ENCODE measurements around the gene RALGAPA2. TPM values are rescaled to one million over a fixed set of nuclear protein-coding genes. Genes with fewer than 3 reads are reported as not detected.

Gene RALGAPA2
- total RNA-seq, 1 experiment from 2014 or later = 18.2 TPM

DNA sequence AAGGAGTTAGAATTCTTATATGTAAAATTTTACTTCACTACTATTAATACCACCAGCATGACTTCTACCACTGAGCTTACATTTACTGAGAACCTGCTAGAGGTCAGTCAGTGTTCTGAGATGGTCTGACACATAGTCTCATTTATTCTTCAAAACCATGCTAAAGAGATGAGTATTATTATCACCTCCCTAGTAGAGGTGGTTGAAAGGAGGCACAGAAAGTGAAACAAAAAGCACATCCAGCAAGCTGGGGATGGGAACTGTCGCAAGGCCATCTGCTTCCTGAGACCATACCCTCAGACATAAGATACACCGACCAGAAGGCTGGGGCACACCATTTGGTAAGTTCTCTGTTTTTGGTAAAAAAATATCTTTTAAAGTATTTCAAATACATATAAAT lies 206.9 kb downstream of the RALGAPA2 start:
- DNase-seq (ENCODE audit: low spot score) = no peak
- Mint-ChIP-seq H3K4me1 (peaks cover 11% of the 10 kb centered on the region), H3K27me3 (ENCODE audit: low read depth) (no peaks in the 10 kb centered on the region), H3K4me3 (no peak overlapping the region), H3K27ac (no peak overlapping the region), H3K9me3 (no peaks in the 10 kb centered on the region), H3K36me3 (peaks cover 14% of the 10 kb centered on the region)
- POLR2A ChIA-PET = no interaction called here
- CTCF ChIA-PET = no interaction called here
- ATAC-seq = no peak
- TF ChIP-seq SP1 (CRISPR knock-in tag; conservative IDR thresholded peaks at IDR 0.05) (no peak), ZNF138 (CRISPR knock-in tag; conservative IDR thresholded peaks at IDR 0.05) (no peak), OVOL2 (CRISPR knock-in tag; IDR thresholded peaks at IDR 0.05; ENCODE audit: borderline replicate concordance) (no peak), SMAD4 (CRISPR knock-in tag; IDR thresholded peaks at IDR 0.05) (no peak), NFE2L1 (CRISPR knock-in tag; IDR thresholded peaks at IDR 0.05) (no peak), ZNF121 (CRISPR knock-in tag; IDR thresholded peaks at IDR 0.05) (no peak), ZNF219 (CRISPR knock-in tag; IDR thresholded peaks at IDR 0.05; ENCODE audit: borderline replicate concordance) (no peak)
- TF ChIP-seq, protein P1, sequence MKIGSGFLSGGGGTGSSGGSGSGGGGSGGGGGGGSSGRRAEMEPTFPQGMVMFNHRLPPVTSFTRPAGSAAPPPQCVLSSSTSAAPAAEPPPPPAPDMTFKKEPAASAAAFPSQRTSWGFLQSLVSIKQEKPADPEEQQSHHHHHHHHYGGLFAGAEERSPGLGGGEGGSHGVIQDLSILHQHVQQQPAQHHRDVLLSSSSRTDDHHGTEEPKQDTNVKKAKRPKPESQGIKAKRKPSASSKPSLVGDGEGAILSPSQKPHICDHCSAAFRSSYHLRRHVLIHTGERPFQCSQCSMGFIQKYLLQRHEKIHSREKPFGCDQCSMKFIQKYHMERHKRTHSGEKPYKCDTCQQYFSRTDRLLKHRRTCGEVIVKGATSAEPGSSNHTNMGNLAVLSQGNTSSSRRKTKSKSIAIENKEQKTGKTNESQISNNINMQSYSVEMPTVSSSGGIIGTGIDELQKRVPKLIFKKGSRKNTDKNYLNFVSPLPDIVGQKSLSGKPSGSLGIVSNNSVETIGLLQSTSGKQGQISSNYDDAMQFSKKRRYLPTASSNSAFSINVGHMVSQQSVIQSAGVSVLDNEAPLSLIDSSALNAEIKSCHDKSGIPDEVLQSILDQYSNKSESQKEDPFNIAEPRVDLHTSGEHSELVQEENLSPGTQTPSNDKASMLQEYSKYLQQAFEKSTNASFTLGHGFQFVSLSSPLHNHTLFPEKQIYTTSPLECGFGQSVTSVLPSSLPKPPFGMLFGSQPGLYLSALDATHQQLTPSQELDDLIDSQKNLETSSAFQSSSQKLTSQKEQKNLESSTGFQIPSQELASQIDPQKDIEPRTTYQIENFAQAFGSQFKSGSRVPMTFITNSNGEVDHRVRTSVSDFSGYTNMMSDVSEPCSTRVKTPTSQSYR (CRISPR knock-in tag; IDR thresholded peaks at IDR 0.05) = no peak
- TF ChIP-seq, protein P2, sequence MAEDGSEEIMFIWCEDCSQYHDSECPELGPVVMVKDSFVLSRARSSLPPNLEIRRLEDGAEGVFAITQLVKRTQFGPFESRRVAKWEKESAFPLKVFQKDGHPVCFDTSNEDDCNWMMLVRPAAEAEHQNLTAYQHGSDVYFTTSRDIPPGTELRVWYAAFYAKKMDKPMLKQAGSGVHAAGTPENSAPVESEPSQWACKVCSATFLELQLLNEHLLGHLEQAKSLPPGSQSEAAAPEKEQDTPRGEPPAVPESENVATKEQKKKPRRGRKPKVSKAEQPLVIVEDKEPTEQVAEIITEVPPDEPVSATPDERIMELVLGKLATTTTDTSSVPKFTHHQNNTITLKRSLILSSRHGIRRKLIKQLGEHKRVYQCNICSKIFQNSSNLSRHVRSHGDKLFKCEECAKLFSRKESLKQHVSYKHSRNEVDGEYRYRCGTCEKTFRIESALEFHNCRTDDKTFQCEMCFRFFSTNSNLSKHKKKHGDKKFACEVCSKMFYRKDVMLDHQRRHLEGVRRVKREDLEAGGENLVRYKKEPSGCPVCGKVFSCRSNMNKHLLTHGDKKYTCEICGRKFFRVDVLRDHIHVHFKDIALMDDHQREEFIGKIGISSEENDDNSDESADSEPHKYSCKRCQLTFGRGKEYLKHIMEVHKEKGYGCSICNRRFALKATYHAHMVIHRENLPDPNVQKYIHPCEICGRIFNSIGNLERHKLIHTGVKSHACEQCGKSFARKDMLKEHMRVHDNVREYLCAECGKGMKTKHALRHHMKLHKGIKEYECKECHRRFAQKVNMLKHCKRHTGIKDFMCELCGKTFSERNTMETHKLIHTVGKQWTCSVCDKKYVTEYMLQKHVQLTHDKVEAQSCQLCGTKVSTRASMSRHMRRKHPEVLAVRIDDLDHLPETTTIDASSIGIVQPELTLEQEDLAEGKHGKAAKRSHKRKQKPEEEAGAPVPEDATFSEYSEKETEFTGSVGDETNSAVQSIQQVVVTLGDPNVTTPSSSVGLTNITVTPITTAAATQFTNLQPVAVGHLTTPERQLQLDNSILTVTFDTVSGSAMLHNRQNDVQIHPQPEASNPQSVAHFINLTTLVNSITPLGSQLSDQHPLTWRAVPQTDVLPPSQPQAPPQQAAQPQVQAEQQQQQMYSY (CRISPR knock-in tag; IDR thresholded peaks at IDR 0.05) = no peak
- TF ChIP-seq, protein P3, sequence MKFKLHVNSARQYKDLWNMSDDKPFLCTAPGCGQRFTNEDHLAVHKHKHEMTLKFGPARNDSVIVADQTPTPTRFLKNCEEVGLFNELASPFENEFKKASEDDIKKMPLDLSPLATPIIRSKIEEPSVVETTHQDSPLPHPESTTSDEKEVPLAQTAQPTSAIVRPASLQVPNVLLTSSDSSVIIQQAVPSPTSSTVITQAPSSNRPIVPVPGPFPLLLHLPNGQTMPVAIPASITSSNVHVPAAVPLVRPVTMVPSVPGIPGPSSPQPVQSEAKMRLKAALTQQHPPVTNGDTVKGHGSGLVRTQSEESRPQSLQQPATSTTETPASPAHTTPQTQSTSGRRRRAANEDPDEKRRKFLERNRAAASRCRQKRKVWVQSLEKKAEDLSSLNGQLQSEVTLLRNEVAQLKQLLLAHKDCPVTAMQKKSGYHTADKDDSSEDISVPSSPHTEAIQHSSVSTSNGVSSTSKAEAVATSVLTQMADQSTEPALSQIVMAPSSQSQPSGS (CRISPR knock-in tag; IDR thresholded peaks at IDR 0.05; ENCODE audit: borderline replicate concordance, low read depth) = no peak
- TF ChIP-seq, protein P4, sequence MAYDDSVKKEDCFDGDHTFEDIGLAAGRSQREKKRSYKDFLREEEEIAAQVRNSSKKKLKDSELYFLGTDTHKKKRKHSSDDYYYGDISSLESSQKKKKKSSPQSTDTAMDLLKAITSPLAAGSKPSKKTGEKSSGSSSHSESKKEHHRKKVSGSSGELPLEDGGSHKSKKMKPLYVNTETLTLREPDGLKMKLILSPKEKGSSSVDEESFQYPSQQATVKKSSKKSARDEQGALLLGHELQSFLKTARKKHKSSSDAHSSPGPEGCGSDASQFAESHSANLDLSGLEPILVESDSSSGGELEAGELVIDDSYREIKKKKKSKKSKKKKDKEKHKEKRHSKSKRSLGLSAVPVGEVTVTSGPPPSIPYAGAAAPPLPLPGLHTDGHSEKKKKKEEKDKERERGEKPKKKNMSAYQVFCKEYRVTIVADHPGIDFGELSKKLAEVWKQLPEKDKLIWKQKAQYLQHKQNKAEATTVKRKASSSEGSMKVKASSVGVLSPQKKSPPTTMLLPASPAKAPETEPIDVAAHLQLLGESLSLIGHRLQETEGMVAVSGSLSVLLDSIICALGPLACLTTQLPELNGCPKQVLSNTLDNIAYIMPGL (CRISPR knock-in tag; IDR thresholded peaks at IDR 0.05) = no peak
- TF ChIP-seq, protein P5, sequence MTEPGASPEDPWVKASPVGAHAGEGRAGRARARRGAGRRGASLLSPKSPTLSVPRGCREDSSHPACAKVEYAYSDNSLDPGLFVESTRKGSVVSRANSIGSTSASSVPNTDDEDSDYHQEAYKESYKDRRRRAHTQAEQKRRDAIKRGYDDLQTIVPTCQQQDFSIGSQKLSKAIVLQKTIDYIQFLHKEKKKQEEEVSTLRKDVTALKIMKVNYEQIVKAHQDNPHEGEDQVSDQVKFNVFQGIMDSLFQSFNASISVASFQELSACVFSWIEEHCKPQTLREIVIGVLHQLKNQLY (CRISPR knock-in tag; IDR thresholded peaks at IDR 0.05) = no peak
- TF ChIP-seq, protein P6, sequence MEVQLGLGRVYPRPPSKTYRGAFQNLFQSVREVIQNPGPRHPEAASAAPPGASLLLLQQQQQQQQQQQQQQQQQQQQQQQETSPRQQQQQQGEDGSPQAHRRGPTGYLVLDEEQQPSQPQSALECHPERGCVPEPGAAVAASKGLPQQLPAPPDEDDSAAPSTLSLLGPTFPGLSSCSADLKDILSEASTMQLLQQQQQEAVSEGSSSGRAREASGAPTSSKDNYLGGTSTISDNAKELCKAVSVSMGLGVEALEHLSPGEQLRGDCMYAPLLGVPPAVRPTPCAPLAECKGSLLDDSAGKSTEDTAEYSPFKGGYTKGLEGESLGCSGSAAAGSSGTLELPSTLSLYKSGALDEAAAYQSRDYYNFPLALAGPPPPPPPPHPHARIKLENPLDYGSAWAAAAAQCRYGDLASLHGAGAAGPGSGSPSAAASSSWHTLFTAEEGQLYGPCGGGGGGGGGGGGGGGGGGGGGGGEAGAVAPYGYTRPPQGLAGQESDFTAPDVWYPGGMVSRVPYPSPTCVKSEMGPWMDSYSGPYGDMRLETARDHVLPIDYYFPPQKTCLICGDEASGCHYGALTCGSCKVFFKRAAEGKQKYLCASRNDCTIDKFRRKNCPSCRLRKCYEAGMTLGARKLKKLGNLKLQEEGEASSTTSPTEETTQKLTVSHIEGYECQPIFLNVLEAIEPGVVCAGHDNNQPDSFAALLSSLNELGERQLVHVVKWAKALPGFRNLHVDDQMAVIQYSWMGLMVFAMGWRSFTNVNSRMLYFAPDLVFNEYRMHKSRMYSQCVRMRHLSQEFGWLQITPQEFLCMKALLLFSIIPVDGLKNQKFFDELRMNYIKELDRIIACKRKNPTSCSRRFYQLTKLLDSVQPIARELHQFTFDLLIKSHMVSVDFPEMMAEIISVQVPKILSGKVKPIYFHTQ (CRISPR knock-in tag; IDR thresholded peaks at IDR 0.05) = no peak
- TF ChIP-seq, protein P7, sequence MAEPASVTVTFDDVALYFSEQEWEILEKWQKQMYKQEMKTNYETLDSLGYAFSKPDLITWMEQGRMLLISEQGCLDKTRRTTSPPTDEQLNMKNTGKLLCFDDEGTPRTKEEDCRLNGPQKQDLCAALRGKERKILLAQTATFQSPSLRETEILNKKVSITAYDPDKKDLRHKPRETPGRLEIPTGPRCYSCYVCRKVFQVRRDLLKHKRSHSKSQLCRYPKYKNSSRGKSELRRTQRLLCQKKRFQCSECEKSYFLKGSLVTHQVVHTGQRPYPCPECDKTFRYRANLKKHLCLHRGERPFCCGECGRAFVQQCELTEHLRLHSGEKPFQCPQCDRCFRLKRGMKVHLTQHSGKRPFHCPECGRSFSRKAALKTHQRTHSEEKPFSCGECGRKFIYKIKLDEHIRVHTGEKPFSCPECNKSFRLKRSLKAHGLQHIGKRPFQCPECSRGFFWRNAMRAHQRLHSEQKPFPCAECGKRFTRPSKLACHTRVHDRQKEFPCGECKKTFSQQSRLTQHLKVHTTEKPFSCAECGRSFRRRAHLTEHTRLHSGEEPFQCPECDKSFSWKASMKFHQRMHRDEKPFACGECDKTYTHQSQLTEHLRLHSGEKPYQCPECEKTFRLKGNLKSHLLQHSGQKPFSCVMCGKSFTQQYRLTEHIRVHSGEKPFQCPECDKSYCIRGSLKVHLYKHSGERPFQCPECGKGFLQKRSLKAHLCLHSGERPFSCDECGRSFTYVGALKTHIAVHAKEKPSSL (CRISPR knock-in tag; conservative IDR thresholded peaks at IDR 0.05) = no peak
- TF ChIP-seq, protein P8, sequence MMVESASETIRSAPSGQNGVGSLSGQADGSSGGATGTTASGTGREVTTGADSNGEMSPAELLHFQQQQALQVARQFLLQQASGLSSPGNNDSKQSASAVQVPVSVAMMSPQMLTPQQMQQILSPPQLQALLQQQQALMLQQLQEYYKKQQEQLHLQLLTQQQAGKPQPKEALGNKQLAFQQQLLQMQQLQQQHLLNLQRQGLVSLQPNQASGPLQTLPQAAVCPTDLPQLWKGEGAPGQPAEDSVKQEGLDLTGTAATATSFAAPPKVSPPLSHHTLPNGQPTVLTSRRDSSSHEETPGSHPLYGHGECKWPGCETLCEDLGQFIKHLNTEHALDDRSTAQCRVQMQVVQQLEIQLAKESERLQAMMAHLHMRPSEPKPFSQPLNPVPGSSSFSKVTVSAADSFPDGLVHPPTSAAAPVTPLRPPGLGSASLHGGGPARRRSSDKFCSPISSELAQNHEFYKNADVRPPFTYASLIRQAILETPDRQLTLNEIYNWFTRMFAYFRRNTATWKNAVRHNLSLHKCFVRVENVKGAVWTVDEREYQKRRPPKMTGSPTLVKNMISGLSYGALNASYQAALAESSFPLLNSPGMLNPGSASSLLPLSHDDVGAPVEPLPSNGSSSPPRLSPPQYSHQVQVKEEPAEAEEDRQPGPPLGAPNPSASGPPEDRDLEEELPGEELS (CRISPR knock-in tag; IDR thresholded peaks at IDR 0.05) = no peak
- TF ChIP-seq, protein P9, sequence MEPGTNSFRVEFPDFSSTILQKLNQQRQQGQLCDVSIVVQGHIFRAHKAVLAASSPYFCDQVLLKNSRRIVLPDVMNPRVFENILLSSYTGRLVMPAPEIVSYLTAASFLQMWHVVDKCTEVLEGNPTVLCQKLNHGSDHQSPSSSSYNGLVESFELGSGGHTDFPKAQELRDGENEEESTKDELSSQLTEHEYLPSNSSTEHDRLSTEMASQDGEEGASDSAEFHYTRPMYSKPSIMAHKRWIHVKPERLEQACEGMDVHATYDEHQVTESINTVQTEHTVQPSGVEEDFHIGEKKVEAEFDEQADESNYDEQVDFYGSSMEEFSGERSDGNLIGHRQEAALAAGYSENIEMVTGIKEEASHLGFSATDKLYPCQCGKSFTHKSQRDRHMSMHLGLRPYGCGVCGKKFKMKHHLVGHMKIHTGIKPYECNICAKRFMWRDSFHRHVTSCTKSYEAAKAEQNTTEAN (CRISPR knock-in tag; IDR thresholded peaks at IDR 0.05) = no peak
